ENCODE measurements around the gene ZNF81. TPM values are rescaled to one million over a fixed set of nuclear protein-coding genes. Genes with fewer than 3 reads are reported as not detected.
"Not testable (repeated sequence)": the region's sequence is repeated elsewhere in the genome, so short reads cannot be mapped to it uniquely, and the experiment has no call there.

Gene ZNF81
- total RNA-seq, 1 donor from 2014 or later, result 7.8 TPM

DNA sequence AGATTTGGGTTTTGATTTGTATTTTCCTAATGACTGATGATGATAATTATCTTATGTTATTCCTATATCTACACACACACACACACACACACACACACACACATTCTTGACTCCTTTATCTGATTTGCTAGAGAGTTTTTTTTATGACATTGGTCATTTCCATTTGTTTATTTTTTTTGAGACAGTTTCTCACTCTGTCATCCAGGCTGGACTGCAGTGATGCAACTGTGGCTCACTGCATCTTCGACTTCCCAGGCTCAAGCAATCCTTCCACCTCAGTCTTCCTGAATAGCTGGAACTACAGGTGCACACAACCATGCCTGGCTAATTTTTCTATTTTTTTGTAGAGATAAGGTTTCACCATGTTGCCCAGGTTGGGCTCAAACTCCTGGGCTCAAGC is 6.7 kb downstream of the ZNF81 start:
- intact Hi-C loops (cut with micrococcal nuclease), result no loop called here

GRCh38 chrX:47844117-47844516 is 7.4 kb downstream of the ZNF81 start:
- intact Hi-C loops (cut with micrococcal nuclease), result no loop called here

GRCh38 chrX:47846040-47846439 is 9.3 kb downstream of the ZNF81 start:
- intact Hi-C loops (cut with micrococcal nuclease), result no loop called here

- intact Hi-C loops (cut with micrococcal nuclease), result no loop called here
Measured at GRCh38 chrX:47849778-47850177, 13.1 kb downstream of the ZNF81 start.

GRCh38 chrX:47850389-47850788 is 13.7 kb downstream of the ZNF81 start:
- intact Hi-C loops (cut with micrococcal nuclease), result not testable (repeated sequence)

DNA sequence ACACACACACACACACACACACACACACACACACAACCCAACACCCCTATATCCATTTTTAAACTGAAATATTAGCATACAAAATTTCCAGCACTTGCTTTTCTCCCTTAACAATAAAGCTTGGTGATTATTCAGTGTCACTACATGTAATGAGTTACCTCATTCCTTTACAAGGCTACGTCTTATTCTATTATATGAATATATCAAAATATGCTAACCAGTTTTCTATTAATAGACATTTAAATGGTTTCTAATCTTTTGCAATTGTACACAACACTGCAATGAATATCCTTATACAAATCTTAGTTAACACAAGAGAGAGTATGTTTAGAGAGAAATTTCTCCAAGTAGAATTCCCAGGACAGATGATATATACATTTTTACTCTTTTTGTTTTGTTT is 14.2 kb downstream of the ZNF81 start:
- intact Hi-C loops (cut with micrococcal nuclease), result no loop called here

GRCh38 chrX:47854474-47854873 is 17.8 kb downstream of the ZNF81 start:
- intact Hi-C loops (cut with micrococcal nuclease), result no loop called here

- intact Hi-C loops (cut with micrococcal nuclease), result no loop called here
Measured at GRCh38 chrX:47859686-47860085, 23.0 kb downstream of the ZNF81 start.

DNA sequence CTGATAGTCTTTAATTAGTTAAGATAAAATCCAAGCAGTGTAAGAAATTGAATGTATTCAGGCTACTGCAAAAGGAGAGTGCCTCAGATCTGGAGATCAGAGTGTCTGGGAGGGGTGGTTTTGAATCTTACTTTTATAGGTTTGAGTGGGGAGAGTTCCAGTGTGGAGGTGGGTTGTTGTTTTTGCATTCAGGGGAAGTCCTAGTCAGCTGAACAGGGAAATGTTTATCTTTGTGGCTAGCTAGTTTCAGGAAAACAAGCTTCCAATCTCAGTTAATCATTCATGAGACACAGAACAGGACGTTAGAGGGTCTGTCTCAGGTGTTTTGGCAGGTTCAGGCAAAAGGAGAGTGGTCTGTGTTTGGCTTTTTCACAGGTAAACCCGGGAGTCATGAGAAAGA is 26.0 kb downstream of the ZNF81 start:
- intact Hi-C loops (cut with micrococcal nuclease), result no loop called here

GRCh38 chrX:47863187-47863586 is 26.5 kb downstream of the ZNF81 start:
- intact Hi-C loops (cut with micrococcal nuclease), result no loop called here

DNA sequence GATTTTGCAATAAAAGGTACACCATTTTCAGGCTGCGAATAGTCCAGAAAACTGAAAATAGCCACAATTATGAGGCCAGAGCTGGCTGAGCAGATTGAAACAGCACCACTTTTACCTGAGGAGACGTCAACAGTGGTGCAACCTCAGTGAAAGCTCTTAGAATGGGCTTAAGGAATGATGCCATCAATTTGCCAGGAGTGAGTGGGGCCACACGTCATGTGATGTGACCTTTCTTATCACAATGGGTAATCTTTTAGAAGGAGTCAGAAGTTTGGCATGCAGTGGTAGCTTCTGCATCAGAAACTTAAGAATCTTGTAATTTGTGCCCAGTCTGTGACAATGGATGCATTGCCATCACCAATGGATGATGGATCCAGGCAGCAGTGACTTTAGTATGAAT is 27.6 kb downstream of the ZNF81 start:
- intact Hi-C loops (cut with micrococcal nuclease), result no loop called here

DNA sequence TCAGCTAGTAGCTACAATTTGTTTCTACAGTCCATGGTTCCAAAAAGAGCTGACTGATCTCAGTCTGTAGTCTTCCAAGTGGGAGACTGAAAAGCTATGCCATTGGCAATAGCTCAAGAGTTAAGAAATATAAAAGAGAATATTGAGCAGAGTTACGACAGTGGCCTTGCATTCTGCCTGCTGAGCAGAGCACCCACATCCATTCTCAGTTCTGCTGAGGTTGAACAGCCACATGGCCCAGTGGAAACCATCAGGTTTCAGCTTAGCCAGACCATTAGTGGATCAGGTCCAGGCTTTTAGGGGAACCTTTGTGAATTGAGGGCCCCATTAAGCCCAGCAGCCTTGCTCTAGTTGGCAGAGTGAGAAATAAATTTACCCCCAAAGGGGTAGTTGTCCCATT is 28.1 kb downstream of the ZNF81 start:
- intact Hi-C loops (cut with micrococcal nuclease), result no loop called here

- intact Hi-C loops (cut with micrococcal nuclease), result no loop called here
Measured at GRCh38 chrX:47873123-47873522, 36.4 kb downstream of the ZNF81 start.

GRCh38 chrX:47877327-47877726 is 40.6 kb downstream of the ZNF81 start:
- intact Hi-C loops (cut with micrococcal nuclease), result no loop called here

GRCh38 chrX:47878198-47878597 is 41.5 kb downstream of the ZNF81 start:
- intact Hi-C loops (cut with micrococcal nuclease), result no loop called here

DNA sequence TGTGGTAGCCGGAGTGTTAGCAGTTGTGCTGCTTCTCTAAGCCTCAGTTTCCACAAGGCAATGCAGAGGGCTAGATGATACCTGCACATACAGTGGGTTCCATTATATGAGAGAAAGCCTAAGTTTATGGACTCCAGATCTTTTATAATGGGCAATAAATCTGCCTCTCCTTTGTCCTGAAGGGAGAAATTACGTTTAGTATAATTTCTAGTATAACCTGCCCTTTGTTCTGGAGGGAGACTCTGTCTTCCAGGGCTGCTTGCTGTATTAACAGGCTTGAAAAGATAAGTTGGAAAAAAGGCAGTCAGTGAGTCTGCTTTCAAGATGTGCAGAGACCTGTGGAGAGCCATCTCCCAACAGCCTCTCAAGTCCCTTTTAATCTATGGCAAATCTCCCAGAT is 42.8 kb downstream of the ZNF81 start:
- intact Hi-C loops (cut with micrococcal nuclease), result no loop called here

DNA sequence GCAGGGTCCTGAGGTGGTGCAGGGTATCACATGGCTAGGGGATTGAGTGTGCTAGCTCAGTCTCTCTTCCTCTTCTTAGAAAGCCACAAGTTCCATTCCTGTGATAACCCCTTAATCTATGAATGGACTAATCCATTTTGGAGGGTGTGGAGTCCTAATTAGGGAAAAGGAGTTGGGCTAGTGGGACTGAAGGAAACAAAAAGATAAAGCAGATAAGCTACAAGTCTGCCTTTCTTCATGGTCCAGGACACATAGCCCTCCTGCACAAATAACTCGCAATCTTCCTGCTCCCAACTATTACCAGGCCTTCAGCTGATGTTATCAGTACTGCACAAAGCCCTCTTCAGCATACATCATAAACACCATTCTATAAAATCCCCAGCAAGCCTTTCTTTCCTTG is 44.2 kb downstream of the ZNF81 start:
- intact Hi-C loops (cut with micrococcal nuclease), result no loop called here

DNA sequence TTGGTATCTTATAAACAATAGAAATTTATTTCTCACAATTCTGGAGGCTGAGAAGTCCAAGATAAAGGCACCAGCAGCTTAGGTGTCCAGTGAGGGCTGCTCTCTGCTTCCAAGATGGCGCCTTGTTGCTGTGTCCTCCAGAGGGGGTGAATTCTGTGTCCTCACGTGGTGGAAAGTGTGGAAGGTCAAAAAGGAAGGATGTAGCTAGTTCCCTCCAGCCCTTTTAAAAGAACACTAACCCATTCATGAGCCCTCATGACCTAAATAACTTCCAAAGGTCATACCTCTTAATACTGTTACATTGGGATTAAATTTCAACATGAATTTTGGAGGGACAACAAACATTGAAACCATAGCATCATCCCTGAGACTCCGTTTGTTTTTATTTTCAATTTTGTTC is 48.8 kb downstream of the ZNF81 start:
- intact Hi-C loops (cut with micrococcal nuclease), result no loop called here

- intact Hi-C loops (cut with micrococcal nuclease), result no loop called here
Measured at GRCh38 chrX:47898024-47898423, 61.3 kb downstream of the ZNF81 start.

DNA sequence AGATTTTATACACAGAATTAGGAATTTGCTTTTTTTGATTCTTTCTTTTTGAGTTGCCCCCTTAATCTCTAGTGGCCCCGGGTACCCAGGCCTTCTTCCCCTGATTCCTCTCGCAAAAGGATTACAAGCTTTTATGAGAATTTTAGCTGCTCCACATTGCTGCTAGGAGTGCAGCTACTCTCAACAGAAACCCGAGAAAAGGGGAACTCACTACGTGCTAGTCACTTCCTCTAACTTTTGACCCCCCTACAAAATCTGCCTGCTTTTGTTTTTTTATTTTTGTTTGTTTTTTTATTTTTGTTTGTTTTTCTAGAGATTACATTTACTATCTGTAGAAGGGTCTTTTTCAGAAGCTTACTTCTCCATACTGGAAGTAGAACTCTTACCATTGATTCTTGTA is 64.1 kb downstream of the ZNF81 start:
- intact Hi-C loops (cut with micrococcal nuclease), result no loop called here

GRCh38 chrX:47902161-47902560 is 65.5 kb downstream of the ZNF81 start:
- intact Hi-C loops (cut with micrococcal nuclease), result no loop called here

DNA sequence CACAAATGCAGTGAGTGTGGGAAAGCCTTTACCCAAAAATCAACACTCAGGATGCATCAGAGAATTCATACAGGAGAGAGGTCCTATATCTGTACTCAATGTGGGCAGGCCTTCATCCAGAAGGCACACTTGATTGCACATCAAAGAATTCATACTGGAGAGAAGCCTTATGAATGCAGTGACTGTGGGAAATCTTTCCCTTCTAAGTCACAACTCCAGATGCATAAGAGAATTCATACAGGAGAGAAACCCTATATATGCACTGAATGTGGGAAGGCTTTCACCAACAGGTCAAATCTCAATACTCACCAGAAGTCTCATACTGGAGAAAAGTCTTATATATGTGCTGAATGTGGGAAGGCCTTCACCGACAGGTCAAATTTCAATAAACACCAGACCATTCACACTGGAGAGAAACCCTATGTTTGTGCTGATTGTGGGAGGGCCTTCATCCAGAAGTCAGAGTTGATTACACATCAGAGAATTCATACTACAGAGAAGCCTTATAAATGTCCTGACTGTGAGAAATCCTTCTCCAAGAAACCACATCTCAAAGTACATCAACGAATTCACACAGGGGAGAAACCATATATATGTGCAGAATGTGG is 79.3 kb downstream of the ZNF81 start:
- intact Hi-C loops (cut with micrococcal nuclease), result no loop called here

- intact Hi-C loops (cut with micrococcal nuclease), result no loop called here
Measured at GRCh38 chrX:47918274-47918673, 81.6 kb downstream of the ZNF81 start.

DNA sequence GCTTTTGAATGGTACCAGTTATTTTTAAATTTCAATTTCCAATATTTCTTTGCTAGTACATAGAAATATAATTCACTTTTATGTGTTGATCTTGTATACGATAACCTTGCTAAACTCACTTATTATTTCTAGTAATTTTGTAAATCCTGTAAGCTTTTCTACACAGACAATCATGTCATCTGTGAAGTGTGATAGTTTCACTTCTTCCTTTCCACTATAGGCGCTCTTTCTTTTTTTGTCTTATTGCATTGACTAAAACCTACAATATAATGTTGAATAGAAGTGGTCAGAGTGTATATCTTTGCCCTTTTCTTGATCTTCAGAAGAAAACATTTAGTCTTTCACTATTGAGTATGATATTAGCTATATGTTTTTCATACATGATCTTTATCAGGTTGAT is 90.5 kb downstream of the ZNF81 start:
- intact Hi-C loops (cut with micrococcal nuclease), result no loop called here
